ENCODE data around the gene ATP9B.

The ATP9B gene

DNA sequence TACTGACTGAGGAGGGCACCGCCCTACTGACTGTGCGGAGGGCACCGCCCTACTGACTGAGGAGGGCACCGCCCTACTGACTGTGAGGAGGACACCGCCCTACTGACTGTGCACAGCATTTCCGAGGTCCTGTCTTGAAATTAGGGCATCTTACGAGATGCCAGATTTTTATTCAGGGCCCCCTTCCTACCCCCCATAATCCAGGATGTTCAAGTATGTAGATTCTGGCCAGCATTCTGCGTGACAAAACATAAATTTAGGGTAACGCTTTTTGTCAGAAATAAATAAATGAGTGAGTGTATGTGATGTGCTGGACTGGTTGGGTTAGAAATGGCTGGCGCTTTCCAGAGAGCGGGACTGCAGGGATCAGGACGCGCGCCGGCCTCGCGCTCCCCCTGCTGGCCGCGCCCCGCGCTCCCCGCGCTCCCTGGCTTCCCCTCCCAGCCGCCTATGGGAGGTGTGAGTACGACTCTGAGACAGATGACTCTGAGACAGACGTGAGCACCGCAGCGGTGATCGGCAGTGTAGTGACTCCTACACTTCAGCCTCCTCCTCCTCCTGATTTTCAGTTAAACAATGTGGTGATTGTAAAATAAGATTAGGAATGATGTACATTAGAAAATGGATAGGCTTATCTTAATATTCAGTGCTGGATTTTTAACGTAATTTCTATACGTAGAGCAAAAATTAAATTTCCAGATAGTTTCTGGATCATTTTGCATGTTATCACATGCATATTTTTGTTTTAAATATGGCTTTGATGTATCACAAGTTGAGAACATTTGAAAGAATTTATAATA is 177.3 kb downstream of the ATP9B start:
- TF ChIP-seq, protein P1, sequence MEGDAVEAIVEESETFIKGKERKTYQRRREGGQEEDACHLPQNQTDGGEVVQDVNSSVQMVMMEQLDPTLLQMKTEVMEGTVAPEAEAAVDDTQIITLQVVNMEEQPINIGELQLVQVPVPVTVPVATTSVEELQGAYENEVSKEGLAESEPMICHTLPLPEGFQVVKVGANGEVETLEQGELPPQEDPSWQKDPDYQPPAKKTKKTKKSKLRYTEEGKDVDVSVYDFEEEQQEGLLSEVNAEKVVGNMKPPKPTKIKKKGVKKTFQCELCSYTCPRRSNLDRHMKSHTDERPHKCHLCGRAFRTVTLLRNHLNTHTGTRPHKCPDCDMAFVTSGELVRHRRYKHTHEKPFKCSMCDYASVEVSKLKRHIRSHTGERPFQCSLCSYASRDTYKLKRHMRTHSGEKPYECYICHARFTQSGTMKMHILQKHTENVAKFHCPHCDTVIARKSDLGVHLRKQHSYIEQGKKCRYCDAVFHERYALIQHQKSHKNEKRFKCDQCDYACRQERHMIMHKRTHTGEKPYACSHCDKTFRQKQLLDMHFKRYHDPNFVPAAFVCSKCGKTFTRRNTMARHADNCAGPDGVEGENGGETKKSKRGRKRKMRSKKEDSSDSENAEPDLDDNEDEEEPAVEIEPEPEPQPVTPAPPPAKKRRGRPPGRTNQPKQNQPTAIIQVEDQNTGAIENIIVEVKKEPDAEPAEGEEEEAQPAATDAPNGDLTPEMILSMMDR (IDR thresholded peaks at IDR 0.05; ENCODE audit: borderline replicate concordance, insufficient read depth, low read depth, low read length): peak; percentile 97
- no peak overlapping the region for H3K4me3 ChIP-seq (ENCODE audit: low read depth, low read length)

GRCh38 chr18:79248495-79249060 is 179.4 kb downstream of the ATP9B start:
- TF ChIP-seq, protein P1 (IDR thresholded peaks at IDR 0.05; ENCODE audit: borderline replicate concordance, insufficient read depth, low read depth, low read length): no peak
- H3K4me3 ChIP-seq (ENCODE audit: low read depth, low read length): no peak overlapping the region

DNA sequence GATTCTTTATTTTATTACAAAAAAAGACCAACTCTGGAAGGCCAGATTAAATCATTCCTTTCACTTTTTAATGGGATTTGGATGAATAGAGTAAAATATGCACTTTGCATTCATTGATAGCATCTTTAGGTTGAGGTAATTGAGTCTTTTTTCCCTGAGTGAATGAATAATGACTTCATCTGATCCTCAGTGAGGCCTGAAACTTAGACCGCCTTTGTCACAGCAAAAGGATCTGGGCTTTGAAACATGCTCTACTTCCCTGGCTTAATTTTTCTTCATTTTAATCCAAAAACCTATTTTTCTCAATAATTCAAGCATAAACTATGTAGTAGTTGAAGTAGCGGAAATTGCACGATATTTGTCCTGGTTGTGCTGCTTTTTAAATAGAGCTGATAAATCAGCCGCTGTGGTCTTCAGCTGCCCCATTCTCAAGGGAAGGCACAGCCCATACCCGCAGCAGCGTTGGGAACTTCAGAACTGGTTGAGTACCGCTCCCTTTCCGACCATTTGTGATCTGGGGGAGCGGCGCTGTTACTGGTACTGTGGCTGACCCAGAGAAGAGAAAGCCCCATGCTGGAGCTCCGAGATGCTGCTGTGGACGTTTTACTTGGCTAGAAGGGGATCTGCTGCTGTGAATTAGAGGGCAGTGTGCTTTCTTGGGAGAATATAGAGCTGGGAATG is 181.2 kb downstream of the ATP9B start:
- TF ChIP-seq, protein P1 (IDR thresholded peaks at IDR 0.05; ENCODE audit: borderline replicate concordance, insufficient read depth, low read depth, low read length): no peak
- no peak overlapping the region for H3K4me3 ChIP-seq (ENCODE audit: low read depth, low read length)

GRCh38 chr18:79251021-79251420 is 181.8 kb downstream of the ATP9B start:
- TF ChIP-seq, protein P1 (IDR thresholded peaks at IDR 0.05; ENCODE audit: borderline replicate concordance, insufficient read depth, low read depth, low read length): no peak
- no peak overlapping the region for H3K4me3 ChIP-seq (ENCODE audit: low read depth, low read length)

GRCh38 chr18:79252904-79253633 is 183.9 kb downstream of the ATP9B start:
- no peak overlapping the region for H3K4me3 ChIP-seq (ENCODE audit: low read depth, low read length)
- TF ChIP-seq, protein P1 (IDR thresholded peaks at IDR 0.05; ENCODE audit: borderline replicate concordance, insufficient read depth, low read depth, low read length): no peak

DNA sequence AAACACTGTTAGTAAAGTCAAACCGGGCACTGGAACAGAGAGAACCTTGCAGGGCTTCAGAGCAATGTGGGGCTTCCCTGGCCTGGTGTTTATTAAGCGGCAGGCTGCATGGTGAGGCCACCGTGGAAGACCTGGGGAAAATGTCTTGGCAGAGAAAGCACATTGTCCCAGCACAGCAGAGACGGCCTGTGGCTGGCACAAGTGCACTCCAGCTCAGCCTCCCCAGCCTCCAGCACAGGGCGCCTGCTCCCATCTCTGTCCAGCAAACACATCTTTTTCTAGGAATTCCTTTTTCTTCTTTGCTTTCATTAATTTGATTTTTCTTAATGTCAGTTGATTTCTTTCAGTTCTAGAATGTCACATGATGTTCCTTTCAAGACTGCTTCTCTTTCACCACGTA is 188.3 kb downstream of the ATP9B start:
- H3K4me3 ChIP-seq (ENCODE audit: low read depth, low read length): no peak overlapping the region
- TF ChIP-seq, protein P1 (IDR thresholded peaks at IDR 0.05; ENCODE audit: borderline replicate concordance, insufficient read depth, low read depth, low read length): no peak
